Psoas muscle (tissue), 8 donors: ENCODE results near the gene DUSP19. TPM values are rescaled to one million over a fixed set of nuclear protein-coding genes. Genes with fewer than 3 reads are reported as not detected.

ENCODE experiments used
- ATAC-seq, 4 donors: fragments of 200-7000 bp; cut with Tn5 transposase; one replicate each; pipeline ENCODE4 v1.9.1; 2020; ENCODE audit warnings: moderate library complexity in 3 of 4, mild to moderate bottlenecking in 2 of 4
- DNase-seq, 2 donors: peaks; one replicate each; pipeline ENCODE4 v3.0.0-alpha.2; 2020
- H3K27ac ChIP-seq: fragments of 200-600 bp; one replicate; pipeline ENCODE4 v1.8.0; 2022
- H3K27me3 ChIP-seq, 3 donors: fragments of 200-600 bp in 1 of 3; one replicate each; pipeline versions ENCODE4 v1.6.1 to v1.8.0; 2013 to 2022; ENCODE audit warnings: low read length in 2 of 3, mild to moderate bottlenecking in 2 of 3, moderate library complexity in 1 of 3; ENCODE audit not compliant: insufficient read depth in 3 of 3
- H3K36me3 ChIP-seq, 2 donors: fragments of 200-600 bp in 1 of 2; one replicate each; pipeline versions ENCODE4 v1.6.1 to v1.8.0; 2013 to 2022; ENCODE audit warnings: low read depth in 1 of 2, mild to moderate bottlenecking in 1 of 2, moderate library complexity in 1 of 2; ENCODE audit not compliant: insufficient read depth in 1 of 2
- H3K4me1 ChIP-seq: fragments of 200-600 bp; one replicate; pipeline ENCODE4 v1.8.0; 2022
- H3K4me3 ChIP-seq: fragments of 200-600 bp; one replicate; pipeline ENCODE4 v1.8.0; 2022; ENCODE audit warnings: mild to moderate bottlenecking
- H3K9me3 ChIP-seq: fragments of 200-600 bp; one replicate; pipeline ENCODE4 v1.8.0; 2022
- CTCF ChIP-seq: fragments of 200-600 bp; IDR thresholded peaks from one replicate; pipeline ENCODE4 v1.8.0; 2022; ENCODE audit warnings: antibody characterized with exemption
- WGBS, 3 donors: extraction: QIAGEN DNeasy Blood & Tissue Kit; methylation state at CpG; one replicate each; pipeline versions ENCODE4 v1.1.6 to v1.1.7; 2013; 5-methylcytosine and 5-hydroxymethylcytosine counted together
- intact Hi-C, 2 donors: fragments of 100-400 bp; cut with DNase I; formaldehyde crosslinking; loops; one replicate each; pipeline versions ENCODE4 v1.11.0 to v1.14.2; 2022
- long read RNA-seq, 2 donors: library from polyadenylated mRNA; unstranded; transcript quantifications; one replicate each; pipeline ENCODE4 v2.0.0, GENCODE V29; 2021
- polyA plus RNA-seq, 3 donors: library from polyadenylated mRNA; stranded (reverse); fragments of 200-250 nt; gene quantifications; one replicate each; pipeline ENCODE4 v1.2.3, GENCODE V29; 2013
- total RNA-seq, 4 donors: library from RNA; stranded (reverse); fragmentation: NEBNext Ultra II Directional in 2 of 4; extraction: Animal tissue kit (Norgen Biotek cat#: 25700) in 2 of 4; gene quantifications; one replicate each; pipeline versions ENCODE4 v1.2.1 to v1.2.4, GENCODE V29; 2021 to 2023
- donor health status: healthy with polysubstance abuse.
- donor health status: DM: no; HTN: no; CAD: no; lungs with moderate emphysema.
- donor health status: Bipolar disorder and iron deficiency.
- donor health status: healthy.
- donor health status: DM: yes; HTN: yes; CAD: no.
- donor health status: DM: no; HTN: no; CAD: no.
- donor health status: DM: no; HTN: no; CAD: no.
- donor health status: DM: yes; HTN: yes; CAD: no.

Gene DUSP19, protein sequence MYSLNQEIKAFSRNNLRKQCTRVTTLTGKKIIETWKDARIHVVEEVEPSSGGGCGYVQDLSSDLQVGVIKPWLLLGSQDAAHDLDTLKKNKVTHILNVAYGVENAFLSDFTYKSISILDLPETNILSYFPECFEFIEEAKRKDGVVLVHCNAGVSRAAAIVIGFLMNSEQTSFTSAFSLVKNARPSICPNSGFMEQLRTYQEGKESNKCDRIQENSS
- total RNA-seq (1 to 10 TPM; 1.2 to 3.9 (median 2.3) TPM), polyA plus RNA-seq (1 to 10 TPM in 1 of 3 donors, under 1 TPM in 2; 0.65 to 3.9 (median 0.66) TPM)
- long read RNA-seq, donor 1 = 0 reads
- long read RNA-seq, donor 2, full-length matches to known transcripts = 2 of 2 reads
- long read RNA-seq, donor 2, partial matches to known transcripts = 0 of 2 reads
- long read RNA-seq, donor 2, other reads (novel, unspliced or antisense) = 0 of 2 reads

DNA sequence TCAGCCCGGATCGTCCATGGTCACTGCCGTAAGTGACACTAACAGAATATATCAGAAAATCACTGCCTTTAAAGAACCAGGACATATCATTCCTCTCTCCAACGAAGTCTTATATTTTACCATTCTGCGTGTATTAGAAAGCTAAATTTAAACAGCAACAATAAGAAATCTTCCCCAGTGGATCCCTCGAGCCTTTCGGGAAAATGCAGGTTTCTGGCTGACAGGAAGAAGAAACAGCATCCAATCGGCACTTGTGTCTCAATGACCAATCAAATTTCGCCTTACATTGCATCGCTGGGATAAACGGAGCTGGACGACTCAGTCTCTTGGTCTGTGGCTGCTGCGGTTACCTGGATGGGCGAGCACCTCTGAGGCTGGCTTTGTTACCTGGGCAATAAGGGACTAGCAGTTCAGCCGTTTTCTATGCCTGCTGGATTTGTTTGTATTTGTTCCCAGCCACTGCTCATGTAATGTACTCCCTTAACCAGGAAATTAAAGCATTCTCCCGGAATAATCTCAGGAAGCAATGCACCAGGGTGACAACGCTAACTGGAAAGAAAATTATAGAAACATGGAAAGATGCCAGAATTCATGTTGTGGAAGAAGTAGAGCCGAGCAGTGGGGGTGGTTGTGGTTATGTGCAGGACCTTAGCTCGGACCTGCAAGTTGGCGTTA lies at the start of gene DUSP19:
TSS of gene DUSP19 (plus strand) at position 284 of the 675 bp plus-strand sequence. CDS start at position 471, 187 bp downstream.
- Histone ChIP-seq H3K36me3 (no peaks in the 10 kb centered on the region), H3K9me3 (no peaks in the 10 kb centered on the region), H3K4me1 (peaks cover 7% of the 10 kb centered on the region), H3K27me3 (no peaks in the 10 kb centered on the region), H3K4me3 (peak within 1 kb of the TSS; percentile 70), H3K27ac (peak within 1 kb of the TSS; percentile 80)
- peak; percentile 94 to 98 (median 96) for ATAC-seq
- intact Hi-C loops = loop anchor here in 1 of 2 donors (5.0 kb wide), 1 partner anchor 41 kb away; the partner anchor contains the start of gene NCKAP1
- DNase-seq = peak; percentile 71 to 79
- TF ChIP-seq CTCF = no peak
- whole genome bisulfite sequencing, 3 donors = 0 to 1% (median 0%) methylated on average over 20 of the region's 20 CpGs

DNA sequence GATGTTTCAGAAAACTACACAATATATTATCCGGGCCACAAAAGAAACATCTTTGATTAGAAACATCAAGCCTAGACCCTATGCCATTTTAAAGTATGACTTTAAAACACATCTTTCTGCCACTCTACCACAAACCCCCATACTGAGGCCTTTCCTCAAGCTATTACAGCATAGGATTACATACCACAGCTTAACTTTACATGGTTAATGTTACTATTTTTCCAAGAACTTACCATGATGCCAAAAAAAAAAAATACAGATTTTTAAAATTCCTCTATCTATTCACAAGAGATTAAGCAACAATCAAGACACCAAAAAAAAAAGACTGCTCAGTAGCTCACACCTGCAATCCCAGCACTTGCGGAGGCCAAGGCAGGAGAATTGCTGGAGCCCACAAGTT lies 49.3 kb upstream of the DUSP19 start:
- Histone ChIP-seq H3K27ac (no peak overlapping the region), H3K4me3 (no peak overlapping the region), H3K27me3 (no peaks in the 10 kb centered on the region), H3K4me1 (peaks cover 87% of the 10 kb centered on the region), H3K36me3 (no peaks in the 10 kb centered on the region), H3K9me3 (no peaks in the 10 kb centered on the region)
- no peak for TF ChIP-seq CTCF
- 90 to 98% (median 93%) methylated on average over 2 of the region's 2 CpGs for WGBS, 3 donors
- intact Hi-C loops = no loop called here
- DNase-seq (no peak), ATAC-seq (no peak)

DNA sequence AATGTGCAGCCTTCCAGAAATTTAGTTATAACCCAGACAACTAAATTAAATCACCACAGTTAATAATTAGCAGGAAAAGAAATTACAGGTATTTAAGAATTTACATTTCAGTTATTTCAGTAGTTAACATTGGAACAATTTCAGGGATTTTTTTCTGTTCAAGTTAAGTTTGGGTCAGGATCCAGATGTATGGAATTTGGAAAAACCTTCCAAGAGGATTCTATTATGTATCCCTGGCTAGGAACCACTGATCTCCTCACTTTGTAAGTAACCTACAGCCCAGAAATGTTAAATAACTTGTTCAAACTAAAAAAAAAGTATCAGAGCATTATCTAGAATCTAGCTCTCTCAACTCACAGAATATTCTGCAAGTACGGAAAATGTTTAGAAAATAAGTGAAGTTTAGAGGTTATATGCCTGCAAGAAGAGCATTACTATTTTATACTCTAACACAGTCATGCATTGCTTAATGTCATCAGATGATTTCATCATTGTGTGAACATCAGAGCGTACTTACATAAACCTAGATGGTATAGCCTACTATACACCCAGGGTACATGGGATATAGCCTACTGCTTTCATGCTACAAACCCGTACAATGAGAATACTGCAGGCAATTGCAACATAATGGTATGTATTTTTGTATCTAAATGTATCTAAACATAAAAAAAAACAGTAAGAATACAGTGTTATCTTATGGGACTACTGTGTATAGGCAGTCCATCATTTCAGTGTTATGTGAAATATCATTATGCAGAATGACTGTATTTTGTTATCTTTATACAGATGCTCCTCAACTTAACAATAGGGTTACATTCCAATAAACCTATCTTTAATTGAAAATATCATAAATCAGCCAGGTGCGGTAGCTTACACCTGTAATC lies 46.4 kb upstream of the DUSP19 start:
- TF ChIP-seq CTCF = no peak
- Histone ChIP-seq H3K4me3 (no peak overlapping the region), H3K36me3 (no peaks in the 10 kb centered on the region), H3K9me3 (no peaks in the 10 kb centered on the region), H3K27ac (no peak overlapping the region), H3K27me3 (no peaks in the 10 kb centered on the region), H3K4me1 (peaks cover 88% of the 10 kb centered on the region)
- DNase-seq = no peak
- ATAC-seq = peak in 2 of 4 donors; percentile 55 to 61
- WGBS, 3 donors = 91 to 96% (median 94%) methylated on average over 4 of the region's 4 CpGs
- intact Hi-C loops = no loop called here

GRCh38 chr2:183033951-183034350 lies 44.6 kb upstream of the DUSP19 start:
- WGBS, 3 donors = 81 to 92% (median 82%) methylated on average over 1 of the region's 1 CpG
- H3K27me3 ChIP-seq = no peaks in the 10 kb centered on the region
- H3K36me3 ChIP-seq = no peaks in the 10 kb centered on the region
- H3K4me1 ChIP-seq = peaks cover 76% of the 10 kb centered on the region
- no peak for ATAC-seq
- intact Hi-C loops = no loop called here
- no peaks in the 10 kb centered on the region for H3K9me3 ChIP-seq
- no peak for DNase-seq
- H3K27ac ChIP-seq = peak overlapping the region; percentile 99
- TF ChIP-seq CTCF = no peak
- peak overlapping the region; percentile 85 for H3K4me3 ChIP-seq
